GM10266 (cell line): Measurements from ENCODE around the gene OPCML.

ENCODE experiments used
- DNase-seq: peaks from one replicate; pipeline ENCODE4 v3.0.0; 2012; ENCODE audit errors: extremely low spot score
- CTCF ChIP-seq: IDR thresholded peaks from 2 replicates; pipeline ENCODE4 v1.5.1; 2012; ENCODE audit warnings: mild to moderate bottlenecking, low read depth; ENCODE audit not compliant: control insufficient read depth, insufficient read depth; ENCODE audit errors: missing control alignments

The OPCML gene

GRCh38 chr11:133176748-133177147 lies 355.6 kb downstream of the OPCML start:
- TF ChIP-seq CTCF, result no peak
- DNase-seq, result no peak

GRCh38 chr11:133175103-133175502 lies 357.2 kb downstream of the OPCML start:
- DNase-seq, result peak; percentile 12
- TF ChIP-seq CTCF, result no peak

GRCh38 chr11:133173810-133174412 lies 358.4 kb downstream of the OPCML start:
- no peak for TF ChIP-seq CTCF
- DNase-seq, result no peak

- no peak for TF ChIP-seq CTCF
- DNase-seq, result no peak
These were observed 360.0 kb downstream of the OPCML start for GRCh38 chr11:133172349-133172748.

- no peak for TF ChIP-seq CTCF
- DNase-seq, result no peak
These were observed 360.9 kb downstream of the OPCML start for GRCh38 chr11:133171374-133171773.

- no peak for TF ChIP-seq CTCF
These were observed 364.3 kb downstream of the OPCML start for GRCh38 chr11:133168016-133168415.

GRCh38 chr11:133166662-133167061 lies 365.6 kb downstream of the OPCML start:
- no peak for TF ChIP-seq CTCF
- DNase-seq, result no peak

More at GRCh38 chr11:133168016-133168415, 364.3 kb downstream of the OPCML start:
- DNase-seq, result no peak
